HepG2 (cell line): ENCODE measurements around the gene GNB1. TPM values are rescaled to one million over a fixed set of nuclear protein-coding genes. Genes with fewer than 3 reads are reported as not detected.
"Not testable (repeated sequence)": the region's sequence is repeated elsewhere in the genome, so short reads cannot be mapped to it uniquely, and the experiment has no call there.

ENCODE experiments used
- ATAC-seq: fragments of 200-7000 bp; cut with Tn5 transposase; 3 replicates; pipeline ENCODE4 v1.9.1; 2020; ENCODE audit warnings: mild to moderate bottlenecking, moderate library complexity
- BruUV-seq: library from RNA; stranded (reverse); fragments of 400-500 nt; replicated peaks from 2 replicates; lab custom pipeline; 2021; lab: Mats Ljungman, UMichigan
- CTCF ChIA-PET: fragments of 300-600 bp; formaldehyde crosslinking; extraction: SDS; loops from one replicate; lab custom pipeline; 2021; ENCODE audit warnings: low total read pairs, inconsistent platforms, low intra/inter-chr PET ratio; lab: Yijun Ruan, JAX
- POLR2A ChIA-PET: fragments of 350-600 bp; sonication (Branson Sonifier 250); formaldehyde crosslinking; loops from one replicate; lab custom pipeline; 2020; ENCODE audit warnings: antibody characterized with exemption, inconsistent platforms; lab: Yijun Ruan, JAX
- DNase-seq: peaks from one replicate; pipeline ENCODE4 v3.0.0-alpha.2; 2015; ENCODE audit warnings: low spot score
- FAIRE-seq: peaks from 3 replicates; lab custom pipeline; 2011; peaks lifted over from hg19 to GRCh38; lab: Jason Lieb, UNC
- H2AFZ ChIP-seq: one replicate; pipeline ENCODE4 v1.6.1; 2011; ENCODE audit warnings: low read length, inconsistent platforms
- H3K27ac ChIP-seq: fragments of 300-600 bp; 3 replicates; pipeline ENCODE4 v1.8.0; 2011; ENCODE audit warnings: mixed run types, mild to moderate bottlenecking, mixed read lengths, low read length, inconsistent platforms; ENCODE audit not compliant: insufficient read depth; ENCODE audit errors: extremely low read length
- H3K27me3 ChIP-seq, 2 experiments: fragments of 200-600 bp in 1 of 2; 2 replicates in 1 of 2; 3 replicates in 1 of 2; pipeline versions ENCODE4 v1.6.0 to v1.8.0; 2011; ENCODE audit warnings: low read length in 2 of 2, mild to moderate bottlenecking in 2 of 2, moderate library complexity in 2 of 2, inconsistent platforms in 1 of 2; ENCODE audit not compliant: insufficient read depth in 2 of 2, control insufficient read depth in 1 of 2
- H3K36me3 ChIP-seq, 2 experiments: fragments of 200-600 bp in 1 of 2; replicated peaks in 1 of 2; 2 replicates in 1 of 2; 3 replicates in 1 of 2; pipeline versions ENCODE4 v1.5.1 to v1.8.0; 2011; ENCODE audit warnings: low read length in 2 of 2, inconsistent platforms in 1 of 2; ENCODE audit not compliant: insufficient read depth in 2 of 2, control insufficient read depth in 1 of 2
- H3K4me1 ChIP-seq: 2 replicates; pipeline ENCODE4 v1.5.1; 2012; ENCODE audit warnings: low read length, inconsistent platforms; ENCODE audit not compliant: insufficient read depth
- H3K4me2 ChIP-seq: 2 replicates; pipeline ENCODE4 v1.6.0; 2011; ENCODE audit warnings: low read depth, low read length, inconsistent platforms
- H3K4me3 ChIP-seq, 3 experiments: fragments of 200-600 bp in 1 of 3; sonication (generic), shearing (Covaris generic) in 1 of 3; replicated peaks in 1 of 3; 2 replicates each; pipeline ENCODE4 v1.5.1; 2011 to 2016; ENCODE audit warnings: low read length in 3 of 3, inconsistent platforms in 2 of 3, low read depth in 2 of 3, mild to moderate bottlenecking in 2 of 3, control low read depth in 1 of 3, mixed read lengths in 1 of 3; ENCODE audit not compliant: insufficient read depth in 1 of 3
- H3K79me2 ChIP-seq: one replicate; pipeline ENCODE4 v1.6.1; 2011; ENCODE audit warnings: low read length, inconsistent platforms; ENCODE audit not compliant: insufficient read depth
- H3K9ac ChIP-seq: 2 replicates; pipeline ENCODE4 v1.6.0; 2011; ENCODE audit warnings: mild to moderate bottlenecking, low read depth, low read length, inconsistent platforms; ENCODE audit not compliant: insufficient read depth
- H3K9me3 ChIP-seq: 2 replicates; pipeline ENCODE4 v1.5.1; 2012; ENCODE audit warnings: mild to moderate bottlenecking, low read length
- H4K20me1 ChIP-seq: 2 replicates; pipeline ENCODE4 v1.6.0; 2011; ENCODE audit warnings: inconsistent platforms, mild to moderate bottlenecking, low read length, moderate library complexity; ENCODE audit not compliant: insufficient read depth
- CBFB ChIP-seq: sonication (generic); formaldehyde crosslinking; IDR thresholded peaks from 2 replicates; pipeline ENCODE4 v1.4.0; 2020; ENCODE audit warnings: missing genetic modification reagents
- KDM2A ChIP-seq: sonication (generic); formaldehyde crosslinking; IDR thresholded peaks from 2 replicates; pipeline ENCODE4 v1.4.0; 2020; ENCODE audit warnings: low read depth, missing genetic modification reagents, borderline replicate concordance
- NR2F6 ChIP-seq, 2 experiments: IDR thresholded peaks; 2 replicates each; pipeline ENCODE4 v1.6.1; 2016; ENCODE audit warnings: antibody characterized with exemption in 1 of 2, mild to moderate bottlenecking in 1 of 2
- PHF21A ChIP-seq: sonication (generic); formaldehyde crosslinking; IDR thresholded peaks from 2 replicates; pipeline ENCODE4 v1.5.0; 2020; ENCODE audit warnings: mild to moderate bottlenecking, missing genetic modification reagents
- SAP130 ChIP-seq: IDR thresholded peaks from 2 replicates; pipeline ENCODE4 v1.6.1; 2016; ENCODE audit warnings: low read depth
- SP4 ChIP-seq: sonication (generic); formaldehyde crosslinking; IDR thresholded peaks from 2 replicates; pipeline ENCODE4 v1.8.1; 2023; ENCODE audit warnings: mild to moderate bottlenecking, missing genetic modification reagents
- SPEN ChIP-seq: sonication (generic); formaldehyde crosslinking; IDR thresholded peaks from 2 replicates; pipeline ENCODE4 v1.5.1; 2020; ENCODE audit warnings: low read depth, mild to moderate bottlenecking, missing genetic modification reagents
- WGBS: methylation state at CpG from one replicate; pipeline ENCODE4 v1.1.6; 2017; ENCODE audit warnings: low lambda C conversion rate; 5-methylcytosine and 5-hydroxymethylcytosine counted together
- in situ Hi-C: cut with HindIII; loops from 2 replicates; pipeline ENCODE4 v1.10.0; 2017; ENCODE audit warnings: low pct_unique_long_range_greater_than_20kb; ENCODE audit not compliant: extremely low pct_ligation_motif_present
- intact Hi-C: fragments of 100-400 bp; cut with micrococcal nuclease; formaldehyde crosslinking; loops from one replicate; pipeline ENCODE4 v1.10.0; 2022; ENCODE audit not compliant: unreplicated experiment
- polyA plus RNA-seq, 8 experiments: library from polyadenylated mRNA; depleted of rRNA in 3 of 8; stranded (reverse) in 7 of 8; unstranded in 1 of 8; fragments of >200 nt; fragmentation: Illumina TruSeq in 4 of 8; extraction: Trizol in 4 of 8; gene quantifications; 2 replicates each; pipeline versions ENCODE4 v1.2.1 to v1.2.3, GENCODE V29; 2011 to 2016; ENCODE audit warnings: low read depth in 4 of 8, missing spikeins in 1 of 8, mixed read lengths in 1 of 8; ENCODE audit not compliant: insufficient read depth in 1 of 8
- total RNA-seq, 5 experiments: library from RNA; depleted of rRNA; stranded (reverse); fragments of >200 nt; fragmentation: Illumina TruSeq; extraction: Trizol; gene quantifications; 2 replicates each; pipeline ENCODE4 v1.2.3, GENCODE V29; 2016; ENCODE audit warnings: low read depth in 1 of 5
- TF ChIP-seq, protein P1 (sequence below): sonication (generic); formaldehyde crosslinking; IDR thresholded peaks from 2 replicates; pipeline ENCODE4 v1.5.0; 2020; ENCODE audit warnings: mild to moderate bottlenecking, missing genetic modification reagents
- TF ChIP-seq, protein P2 (sequence below): IDR thresholded peaks from 2 replicates; pipeline ENCODE4 v1.6.1; 2012; ENCODE audit warnings: inconsistent platforms

GNB1 gene
- total and polyA plus RNA-seq, 2 of the 13 experiments (the other 11 are each of a cell fraction or from before 2014, with no cell fraction given), result 66.2 to 327 TPM

- FAIRE-seq, result peak; percentile 86
- Histone ChIP-seq H3K4me3 (peak overlapping the region in 2 of 3 experiments; percentile 63 to 67; a peak in 3 of 6 replicates), H3K27ac (peak overlapping the region; percentile 92), H3K4me1 (peaks cover 14% of the 10 kb centered on the region)
- in situ Hi-C loops, H4K20me1 ChIP-seq, H3K9ac ChIP-seq, H3K79me2 ChIP-seq, H2AFZ ChIP-seq, H3K9me3 ChIP-seq: not testable (repeated sequence)
- ATAC-seq, result peak; percentile 83
- TF ChIP-seq, protein P1, sequence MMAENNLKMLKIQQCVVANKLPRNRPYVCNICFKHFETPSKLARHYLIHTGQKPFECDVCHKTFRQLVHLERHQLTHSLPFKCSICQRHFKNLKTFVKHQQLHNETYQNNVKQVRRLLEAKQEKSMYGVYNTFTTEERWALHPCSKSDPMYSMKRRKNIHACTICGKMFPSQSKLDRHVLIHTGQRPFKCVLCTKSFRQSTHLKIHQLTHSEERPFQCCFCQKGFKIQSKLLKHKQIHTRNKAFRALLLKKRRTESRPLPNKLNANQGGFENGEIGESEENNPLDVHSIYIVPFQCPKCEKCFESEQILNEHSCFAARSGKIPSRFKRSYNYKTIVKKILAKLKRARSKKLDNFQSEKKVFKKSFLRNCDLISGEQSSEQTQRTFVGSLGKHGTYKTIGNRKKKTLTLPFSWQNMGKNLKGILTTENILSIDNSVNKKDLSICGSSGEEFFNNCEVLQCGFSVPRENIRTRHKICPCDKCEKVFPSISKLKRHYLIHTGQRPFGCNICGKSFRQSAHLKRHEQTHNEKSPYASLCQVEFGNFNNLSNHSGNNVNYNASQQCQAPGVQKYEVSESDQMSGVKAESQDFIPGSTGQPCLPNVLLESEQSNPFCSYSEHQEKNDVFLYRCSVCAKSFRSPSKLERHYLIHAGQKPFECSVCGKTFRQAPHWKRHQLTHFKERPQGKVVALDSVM (CRISPR knock-in tag), result peak; percentile 23; the same call in 1 of the 2 replicates
- TF ChIP-seq, all 625 proteins: peak for 1; not testable (repeated sequence) for 624
- no CpG with 5 or more reads among the region's 35 CpGs for WGBS
- H3K27me3 ChIP-seq, H3K36me3 ChIP-seq, intact Hi-C loops, BruUV-seq, DNase-seq, CTCF ChIA-PET, H3K4me2 ChIP-seq: not testable (repeated sequence)
- POLR2A ChIA-PET, result interaction anchor here (0.7 kb wide), 3 partner anchors 22 to 67 kb away, joined by 3 to 6 read pairs (median 3); no protein-coding TSS in a partner anchor
Measured at GRCh38 chr1:1746566-1746909, 144.3 kb downstream of the GNB1 start.

DNA sequence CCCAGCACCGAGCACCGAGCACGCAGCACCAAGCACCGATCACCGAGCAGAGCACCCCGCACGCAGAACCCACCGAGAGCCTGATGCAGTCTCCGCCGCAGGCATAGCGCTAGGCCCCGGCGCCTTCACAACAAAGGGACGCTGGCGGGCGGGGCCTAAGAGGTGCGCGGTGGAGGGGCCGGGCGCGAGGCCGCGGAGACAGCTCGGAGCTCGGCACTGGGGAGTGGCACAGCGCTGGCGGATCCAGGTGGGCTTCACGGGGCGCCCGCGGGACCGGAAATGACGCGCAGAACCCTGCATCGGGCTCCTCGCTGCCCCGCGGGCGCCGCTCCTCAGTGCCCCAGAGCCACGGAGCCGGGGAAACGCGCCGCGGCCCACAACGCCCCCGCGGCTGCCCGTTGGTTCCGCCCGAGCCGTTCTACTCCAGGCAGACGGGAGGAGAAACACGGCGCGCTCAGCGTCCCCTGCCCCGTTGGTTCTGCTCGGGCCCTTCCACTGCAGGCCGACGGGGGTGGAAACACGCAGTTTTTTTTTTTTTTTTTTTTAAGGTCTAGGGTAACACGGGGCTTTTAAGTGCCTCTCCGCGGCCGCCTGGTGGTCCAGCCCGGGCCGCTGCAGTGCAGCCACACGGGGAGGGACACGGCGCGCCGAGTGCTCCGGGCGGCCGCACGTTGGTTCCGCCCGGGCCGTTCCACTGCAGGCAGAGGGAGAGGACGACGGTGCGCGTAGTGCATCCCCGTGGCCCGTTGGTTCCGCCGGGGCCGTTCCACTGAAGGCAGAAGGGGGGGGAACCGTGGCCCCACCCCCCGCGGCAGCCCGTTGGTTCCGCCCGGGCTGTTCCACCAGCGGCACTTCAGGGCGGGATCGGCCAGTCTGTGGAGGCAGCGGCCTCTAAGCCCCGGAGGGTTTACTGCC lies 145.0 kb downstream of the GNB1 start:
- H3K9ac ChIP-seq, result peak overlapping the region; percentile 77
- in situ Hi-C loops; H3K79me2 ChIP-seq; H3K9me3 ChIP-seq; intact Hi-C loops; CTCF ChIA-PET; H3K27me3 ChIP-seq; H2AFZ ChIP-seq; FAIRE-seq; H4K20me1 ChIP-seq; H3K36me3 ChIP-seq; TF ChIP-seq NR2F6 (IDR thresholded peaks at IDR 0.05): not testable (repeated sequence)
- peak overlapping the region; percentile 92 for H3K27ac ChIP-seq
- POLR2A ChIA-PET, result interaction anchor here (0.7 kb wide), 3 partner anchors 23 to 67 kb away, joined by 3 to 6 read pairs (median 3); no protein-coding TSS in a partner anchor
- peak overlapping the region; percentile 42; the same call in 1 of the 2 replicates for H3K4me2 ChIP-seq
- DNase-seq (peak; percentile 48), ATAC-seq (peak; percentile 75)
- peak overlapping the region; percentile 40 to 67 (median 63); a peak in 5 of 6 replicates for H3K4me3 ChIP-seq
- TSS peak; percentile 93 for BruUV-seq
- H3K4me1 ChIP-seq, result peaks cover 14% of the 10 kb centered on the region
- 1% methylated on average over 24 of the region's 101 CpGs for whole genome bisulfite sequencing
- TF ChIP-seq SAP130 (peak; percentile 55), SPEN (CRISPR knock-in tag) (0 out of 2 replicates have a peak, but pooled peaks have one; percentile 11), KDM2A (CRISPR knock-in tag) (peak; percentile 46; the same call in 1 of the 2 replicates), NR2F6 (CRISPR knock-in tag; IDR thresholded peaks at IDR 0.05) (peak; percentile 11; the same call in 1 of the 2 replicates), SP4 (CRISPR knock-in tag) (peak; percentile 69; the same call in 1 of the 2 replicates), CBFB (0 out of 2 replicates have a peak, but pooled peaks have one; percentile 20), PHF21A (0 out of 2 replicates have a peak, but pooled peaks have one; percentile 30)
- TF ChIP-seq, protein P2, sequence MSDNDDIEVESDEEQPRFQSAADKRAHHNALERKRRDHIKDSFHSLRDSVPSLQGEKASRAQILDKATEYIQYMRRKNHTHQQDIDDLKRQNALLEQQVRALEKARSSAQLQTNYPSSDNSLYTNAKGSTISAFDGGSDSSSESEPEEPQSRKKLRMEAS, result peak; percentile 64
